CD4-positive, alpha-beta T cell (primary cell): ENCODE data around the gene SH2D1B. TPM values are rescaled to one million over a fixed set of nuclear protein-coding genes. Genes with fewer than 3 reads are reported as not detected.
"Not testable (repeated sequence)": the region's sequence is repeated elsewhere in the genome, so short reads cannot be mapped to it uniquely, and the experiment has no call there.

Experiments
- ATAC-seq: fragments of 200-7000 bp; cut with Tn5 transposase; one replicate; pipeline ENCODE4 v1.10.0; 2022; ENCODE audit warnings: mild to moderate bottlenecking; ENCODE audit not compliant: poor library complexity
- CTCF ChIA-PET: fragments of 350-600 bp; sonication (Branson Sonifier 250); formaldehyde crosslinking; loops from one replicate; lab custom pipeline; 2021; ENCODE audit warnings: antibody characterized with exemption, inconsistent platforms; lab: Charles Lee
- POLR2A ChIA-PET: fragments of 350-600 bp; sonication (Branson Sonifier 250); formaldehyde crosslinking; loops from one replicate; lab custom pipeline; 2021; ENCODE audit warnings: antibody characterized with exemption, inconsistent platforms; lab: Charles Lee
- DNase-seq, 14 experiments: peaks; one replicate each; pipeline ENCODE4 v3.0.0-alpha.2; 2013 to 2020; ENCODE audit warnings: mixed read lengths in 2 of 14
- H3K27ac ChIP-seq, 2 donors: one replicate each; pipeline versions ENCODE4 v1.5.1 to v1.7.0; 2013; ENCODE audit warnings: low read length in 2 of 2, low read depth in 1 of 2, mild to moderate bottlenecking in 1 of 2
- H3K27me3 ChIP-seq, 2 experiments: 1 replicate in 1 of 2; 2 replicates in 1 of 2; pipeline versions ENCODE4 v1.6.1 to v1.7.0; 2013; ENCODE audit warnings: low read length in 2 of 2, control low read depth in 1 of 2, mild to moderate bottlenecking in 1 of 2, moderate library complexity in 1 of 2; ENCODE audit not compliant: insufficient read depth in 2 of 2, control insufficient read depth in 1 of 2
- H3K36me3 ChIP-seq: one replicate; pipeline ENCODE4 v1.6.1; 2013; ENCODE audit warnings: low read length, control low read depth; ENCODE audit not compliant: insufficient read depth
- H3K4me1 ChIP-seq: one replicate; pipeline ENCODE4 v1.6.1; 2013; ENCODE audit warnings: low read length, control low read depth; ENCODE audit not compliant: insufficient read depth
- H3K4me3 ChIP-seq: one replicate; pipeline ENCODE4 v1.5.1; 2013; ENCODE audit warnings: mild to moderate bottlenecking, low read length, moderate library complexity
- H3K9me3 ChIP-seq, 2 experiments: 1 replicate in 1 of 2; 2 replicates in 1 of 2; pipeline versions ENCODE4 v1.6.1 to v1.7.0; 2013; ENCODE audit warnings: low read length in 2 of 2, mild to moderate bottlenecking in 2 of 2, control low read depth in 1 of 2, moderate library complexity in 1 of 2; ENCODE audit not compliant: control insufficient read depth in 1 of 2, insufficient read depth in 1 of 2
- H3K27ac Mint-ChIP-seq: one replicate; pipeline ENCODE4 v1.8.0; 2020; ENCODE audit warnings: mixed read lengths
- H3K27me3 Mint-ChIP-seq: one replicate; pipeline ENCODE4 v1.8.0; 2021; ENCODE audit warnings: mixed read lengths
- H3K36me3 Mint-ChIP-seq: one replicate; pipeline ENCODE4 v1.8.0; 2021; ENCODE audit warnings: low read depth, mixed read lengths
- H3K4me1 Mint-ChIP-seq: one replicate; pipeline ENCODE4 v1.8.0; 2021; ENCODE audit warnings: low read depth, mixed read lengths
- H3K4me3 Mint-ChIP-seq: one replicate; pipeline ENCODE4 v1.8.0; 2020; ENCODE audit warnings: mild to moderate bottlenecking, mixed read lengths
- H3K9me3 Mint-ChIP-seq: one replicate; pipeline ENCODE4 v1.8.0; 2020; ENCODE audit warnings: mixed read lengths
- intact Hi-C, 2 experiments: fragments of 100-400 bp; cut with DNase I in 1 of 2; cut with micrococcal nuclease in 1 of 2; formaldehyde crosslinking; loops; one replicate each; pipeline versions ENCODE4 v1.15.1 to v1.9.0; 2023 to 2025; cut with DNase I, micrococcal nuclease
- total RNA-seq, 174 experiments: library from RNA in 2 of 174; stranded (reverse) in 2 of 174; gene quantifications; one replicate each; pipeline ENCODE4 v1.2.3 and lab custom pipeline; 2021 to 2026
- TF ChIP-seq, protein P1 (sequence below): fragments of 200-600 bp; IDR thresholded peaks from one replicate; pipeline ENCODE4 v1.8.0; 2022; ENCODE audit warnings: antibody characterized with exemption, mild to moderate bottlenecking

Gene SH2D1B
- total RNA-seq, 2 experiments from 2014 or later = not detected

DNA sequence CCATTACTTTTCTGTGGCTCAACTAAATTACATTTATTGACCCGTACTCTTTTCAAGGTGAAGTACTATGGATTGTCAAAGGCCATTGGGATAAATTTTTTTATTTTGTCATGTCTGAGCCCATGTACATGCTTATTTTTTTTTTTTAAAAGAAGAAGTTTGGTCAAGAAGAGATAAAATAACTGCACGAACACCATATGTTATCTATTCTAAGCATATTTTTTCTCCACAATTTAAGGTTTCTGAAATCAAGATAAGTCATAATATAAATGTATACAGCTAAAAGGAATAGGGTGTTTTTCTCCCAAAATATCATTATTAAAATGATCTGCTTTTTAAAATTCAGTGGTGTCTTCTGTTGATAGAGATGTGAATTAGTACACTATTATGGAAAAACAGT, 35.0 kb upstream of the SH2D1B start:
- Histone ChIP-seq H3K36me3 (no peaks in the 10 kb centered on the region), H3K4me1 (no peaks in the 10 kb centered on the region), H3K27me3 (peaks cover 9 to 20% of the 10 kb centered on the region in 2 experiments), H3K27ac (no peak overlapping the region), H3K9me3 (no peaks in the 10 kb centered on the region), H3K4me3 (no peak overlapping the region)
- Mint-ChIP-seq H3K27ac (no peak overlapping the region), H3K9me3 (no peaks in the 10 kb centered on the region), H3K4me1 (no peaks in the 10 kb centered on the region), H3K36me3 (no peaks in the 10 kb centered on the region), H3K4me3 (no peak overlapping the region), H3K27me3 (peaks cover 69% of the 10 kb centered on the region)
- CTCF ChIA-PET = no interaction called here
- DNase-seq (no peak), ATAC-seq (no peak)
- intact Hi-C loops = no loop called here
- TF ChIP-seq, protein P1, sequence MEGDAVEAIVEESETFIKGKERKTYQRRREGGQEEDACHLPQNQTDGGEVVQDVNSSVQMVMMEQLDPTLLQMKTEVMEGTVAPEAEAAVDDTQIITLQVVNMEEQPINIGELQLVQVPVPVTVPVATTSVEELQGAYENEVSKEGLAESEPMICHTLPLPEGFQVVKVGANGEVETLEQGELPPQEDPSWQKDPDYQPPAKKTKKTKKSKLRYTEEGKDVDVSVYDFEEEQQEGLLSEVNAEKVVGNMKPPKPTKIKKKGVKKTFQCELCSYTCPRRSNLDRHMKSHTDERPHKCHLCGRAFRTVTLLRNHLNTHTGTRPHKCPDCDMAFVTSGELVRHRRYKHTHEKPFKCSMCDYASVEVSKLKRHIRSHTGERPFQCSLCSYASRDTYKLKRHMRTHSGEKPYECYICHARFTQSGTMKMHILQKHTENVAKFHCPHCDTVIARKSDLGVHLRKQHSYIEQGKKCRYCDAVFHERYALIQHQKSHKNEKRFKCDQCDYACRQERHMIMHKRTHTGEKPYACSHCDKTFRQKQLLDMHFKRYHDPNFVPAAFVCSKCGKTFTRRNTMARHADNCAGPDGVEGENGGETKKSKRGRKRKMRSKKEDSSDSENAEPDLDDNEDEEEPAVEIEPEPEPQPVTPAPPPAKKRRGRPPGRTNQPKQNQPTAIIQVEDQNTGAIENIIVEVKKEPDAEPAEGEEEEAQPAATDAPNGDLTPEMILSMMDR = no peak
- POLR2A ChIA-PET = no interaction called here

- Histone ChIP-seq H3K4me3 (no peak overlapping the region), H3K36me3 (no peaks in the 10 kb centered on the region), H3K4me1 (no peaks in the 10 kb centered on the region), H3K27me3 (peaks cover 9 to 23% of the 10 kb centered on the region in 2 experiments), H3K9me3 (no peaks in the 10 kb centered on the region), H3K27ac (no peak overlapping the region)
- DNase-seq (no peak), ATAC-seq (no peak)
- no peaks in the 10 kb centered on the region for H3K36me3 Mint-ChIP-seq
- no peaks in the 10 kb centered on the region for H3K4me1 Mint-ChIP-seq
- TF ChIP-seq, protein P1 = no peak
- H3K4me3 Mint-ChIP-seq = no peak overlapping the region
- ChIA-PET POLR2A (no interaction called here), CTCF (interaction anchor here (0.6 kb wide), 1 partner anchor 18 kb away, joined by 4 read pairs; no protein-coding TSS in a partner anchor)
- intact Hi-C loops = no loop called here
- peaks cover 75% of the 10 kb centered on the region for H3K27me3 Mint-ChIP-seq
- no peak overlapping the region for H3K27ac Mint-ChIP-seq
- no peaks in the 10 kb centered on the region for H3K9me3 Mint-ChIP-seq
Observed at GRCh38 chr1:162444903-162445302, 33.0 kb upstream of the SH2D1B start.

DNA sequence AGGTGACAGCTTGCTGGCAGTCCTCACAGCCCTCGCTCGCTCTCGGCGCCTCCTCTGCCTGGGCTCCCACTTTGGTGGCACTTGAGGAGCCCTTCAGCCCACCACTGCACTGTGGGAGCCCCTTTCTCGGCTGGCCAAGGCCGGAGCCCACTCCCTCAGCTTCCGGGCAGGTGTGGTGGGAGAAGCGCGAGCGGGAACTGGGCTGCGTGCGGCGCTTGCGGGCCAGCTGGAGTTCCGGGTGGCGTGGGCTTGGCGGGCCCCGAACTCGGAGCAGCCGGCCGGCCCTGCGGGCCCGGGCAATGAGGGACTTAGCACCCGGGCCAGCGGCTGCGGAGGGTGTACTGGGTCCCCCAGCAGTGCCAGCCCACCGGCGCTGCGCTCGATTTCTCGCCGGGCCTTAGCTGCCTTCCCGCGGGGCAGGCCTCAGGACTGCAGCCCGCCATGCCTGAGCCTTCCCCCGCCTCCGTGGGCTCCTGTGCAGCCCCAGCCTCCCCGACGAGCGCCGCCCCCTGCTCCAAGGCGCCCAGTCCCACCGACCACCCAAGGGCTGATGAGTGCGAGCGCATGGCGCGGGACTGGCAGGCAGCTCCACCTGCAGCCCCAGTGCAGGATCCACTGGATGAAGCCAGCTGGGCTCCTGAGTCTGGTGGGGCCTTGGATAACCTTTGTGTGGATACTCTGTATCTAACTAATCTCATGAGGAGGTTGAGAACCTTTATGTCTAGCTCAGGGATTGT, 21.2 kb upstream of the SH2D1B start:
- H3K27me3 Mint-ChIP-seq, H3K4me3 ChIP-seq, H3K36me3 ChIP-seq, H3K27me3 ChIP-seq, H3K36me3 Mint-ChIP-seq, H3K9me3 ChIP-seq, H3K4me1 Mint-ChIP-seq, ATAC-seq, H3K27ac Mint-ChIP-seq, H3K9me3 Mint-ChIP-seq, DNase-seq, H3K4me1 ChIP-seq, H3K27ac ChIP-seq, CTCF ChIA-PET, H3K4me3 Mint-ChIP-seq, POLR2A ChIA-PET, intact Hi-C loops: not testable (repeated sequence)

GRCh38 chr1:162430583-162430982, 18.6 kb upstream of the SH2D1B start:
- Histone ChIP-seq H3K4me3 (no peak overlapping the region), H3K9me3 (no peaks in the 10 kb centered on the region), H3K4me1 (no peaks in the 10 kb centered on the region), H3K36me3 (no peaks in the 10 kb centered on the region), H3K27me3 (no peaks in the 10 kb centered on the region), H3K27ac (no peak overlapping the region)
- ChIA-PET CTCF (no interaction called here), POLR2A (no interaction called here)
- intact Hi-C loops = no loop called here
- no peaks in the 10 kb centered on the region for H3K27me3 Mint-ChIP-seq
- DNase-seq = no peak
- no peak overlapping the region for H3K4me3 Mint-ChIP-seq
- H3K9me3 Mint-ChIP-seq = no peaks in the 10 kb centered on the region
- H3K4me1 Mint-ChIP-seq = no peaks in the 10 kb centered on the region
- H3K27ac Mint-ChIP-seq = no peak overlapping the region
- TF ChIP-seq, protein P1 = no peak
- H3K36me3 Mint-ChIP-seq = no peaks in the 10 kb centered on the region
- ATAC-seq = no peak
